ENCODE data around the gene PRKCI.

PRKCI gene

DNA sequence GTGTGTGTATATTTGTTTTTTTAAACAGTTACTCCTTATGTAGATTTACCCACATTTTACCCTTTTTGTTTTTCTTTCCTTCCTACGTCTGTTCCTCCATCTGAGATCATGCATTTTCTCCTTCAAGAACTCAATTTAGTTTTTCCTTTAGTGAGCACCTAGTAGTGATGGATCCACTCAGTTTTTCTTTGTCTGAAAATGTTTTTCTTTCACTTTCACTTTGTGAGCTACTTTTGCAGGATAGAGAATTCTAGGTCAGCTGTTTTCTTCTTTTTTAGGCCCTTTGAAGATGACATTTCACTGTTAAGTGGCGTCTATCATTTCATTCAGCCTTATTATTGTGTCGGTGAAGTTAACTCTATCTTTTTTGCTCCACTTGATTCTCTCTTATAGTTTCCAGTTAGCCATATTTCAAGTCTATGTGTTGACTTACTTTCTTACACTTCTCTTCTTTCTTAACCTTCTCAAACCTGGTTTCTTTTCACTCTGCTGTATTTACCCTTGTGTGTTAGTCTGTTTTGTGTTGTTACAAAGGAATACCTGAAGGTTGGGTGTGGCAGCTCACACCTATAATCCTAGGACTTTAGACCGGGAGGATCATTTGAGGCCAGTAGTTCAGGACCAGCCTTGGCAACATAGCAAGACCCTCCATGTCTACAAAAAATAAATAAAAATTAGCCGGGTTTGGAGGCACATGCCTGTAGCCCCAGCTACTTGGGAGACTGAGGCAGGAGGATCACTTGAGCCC, 55.8 kb downstream of the PRKCI start:
- H3K36me3 ChIP-seq (replicated peaks): peaks cover 34% of the 10 kb centered on the region
- in situ Hi-C loops (cut with MboI; ENCODE audit: low sequenced_read_pairs): no loop called here
- DNase-seq (ENCODE audit: low spot score in 2 of 2): no peak

DNA sequence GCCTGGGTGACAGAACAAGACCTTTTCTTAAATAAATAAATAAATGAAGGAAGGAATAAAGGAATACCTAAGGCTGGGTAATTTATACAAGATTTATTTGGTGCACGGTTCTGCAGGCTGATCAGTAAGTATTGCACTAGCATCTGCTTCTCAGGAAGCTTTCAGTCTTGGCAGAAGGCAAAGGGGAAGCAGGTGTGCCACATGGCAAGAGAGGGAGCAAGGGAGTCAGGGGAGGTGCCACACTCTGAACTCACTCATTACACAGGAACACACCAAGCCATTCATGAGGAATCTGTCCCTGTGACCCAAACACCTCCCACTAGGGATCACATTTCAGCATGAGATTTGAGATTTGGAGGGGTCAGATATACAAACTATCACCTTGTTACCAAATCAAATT, 56.4 kb downstream of the PRKCI start:
- Histone ChIP-seq H3K27me3 (ENCODE audit: low read depth) (no peaks in the 10 kb centered on the region), H3K9me3 (no peaks in the 10 kb centered on the region), H3K36me3 (replicated peaks) (peaks cover 30% of the 10 kb centered on the region), H3K4me3 (no peak overlapping the region), H3K4me1 (no peaks in the 10 kb centered on the region)
- in situ Hi-C loops (cut with MboI; ENCODE audit: low sequenced_read_pairs): no loop called here
- DNase-seq (ENCODE audit: low spot score in 2 of 2): no peak

More for the DNA sequence above, 55.8 kb downstream of the PRKCI start:
- H3K27me3 ChIP-seq (ENCODE audit: low read depth): no peaks in the 10 kb centered on the region
- H3K4me1 ChIP-seq: no peaks in the 10 kb centered on the region
- H3K4me3 ChIP-seq: no peak overlapping the region
- no peaks in the 10 kb centered on the region for H3K9me3 ChIP-seq

DNA sequence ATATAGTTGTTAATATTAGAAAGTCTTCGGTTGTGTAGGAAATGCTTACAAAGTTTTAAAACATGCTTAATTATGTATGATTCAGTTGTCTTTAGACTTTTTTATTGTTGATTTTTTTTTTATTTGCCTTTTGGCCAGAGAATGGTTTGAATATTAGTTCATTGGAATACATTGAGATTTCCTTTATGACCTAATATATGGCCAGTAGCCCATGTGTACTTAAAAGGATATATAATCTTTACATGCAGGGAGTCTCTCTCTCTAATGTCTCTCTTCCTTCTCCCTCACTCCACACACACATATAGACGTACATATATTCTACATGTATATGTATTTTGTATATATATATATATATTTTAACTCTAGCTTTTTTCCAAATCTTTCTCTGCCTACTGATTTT, 68.0 kb downstream of the PRKCI start:
- peaks cover 6% of the 10 kb centered on the region for H3K36me3 ChIP-seq (replicated peaks)
- H3K4me3 ChIP-seq: no peak overlapping the region
- no peaks in the 10 kb centered on the region for H3K9me3 ChIP-seq
- no peaks in the 10 kb centered on the region for H3K4me1 ChIP-seq
- DNase-seq (ENCODE audit: low spot score in 2 of 2): no peak
- H3K27me3 ChIP-seq (ENCODE audit: low read depth): no peaks in the 10 kb centered on the region
- in situ Hi-C loops (cut with MboI; ENCODE audit: low sequenced_read_pairs): no loop called here

DNA sequence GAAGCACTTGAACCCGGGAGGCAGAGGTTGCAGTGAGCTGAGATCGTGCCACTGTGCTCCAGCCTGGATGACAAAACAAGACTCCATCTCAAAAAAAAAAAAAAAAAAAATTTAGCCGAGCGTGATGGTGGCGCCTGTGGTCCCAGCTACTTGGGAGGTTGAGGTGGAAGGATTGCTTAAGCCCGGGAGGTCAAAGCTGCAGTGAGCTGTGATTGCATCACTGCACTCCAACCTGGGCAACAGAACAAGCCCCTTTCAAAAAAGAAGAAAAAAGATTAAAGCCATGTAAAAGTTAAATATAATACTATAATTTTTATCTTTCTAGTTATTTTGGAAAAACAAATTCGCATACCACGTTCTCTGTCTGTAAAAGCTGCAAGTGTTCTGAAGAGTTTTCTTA, 73.4 kb downstream of the PRKCI start:
- DNase-seq (ENCODE audit: low spot score in 2 of 2): no peak
- Histone ChIP-seq H3K9me3 (no peaks in the 10 kb centered on the region), H3K4me3 (no peak overlapping the region), H3K4me1 (peaks cover 6% of the 10 kb centered on the region), H3K27me3 (ENCODE audit: low read depth) (no peaks in the 10 kb centered on the region), H3K36me3 (replicated peaks) (peaks cover 15% of the 10 kb centered on the region)
- in situ Hi-C loops (cut with MboI; ENCODE audit: low sequenced_read_pairs): no loop called here

DNA sequence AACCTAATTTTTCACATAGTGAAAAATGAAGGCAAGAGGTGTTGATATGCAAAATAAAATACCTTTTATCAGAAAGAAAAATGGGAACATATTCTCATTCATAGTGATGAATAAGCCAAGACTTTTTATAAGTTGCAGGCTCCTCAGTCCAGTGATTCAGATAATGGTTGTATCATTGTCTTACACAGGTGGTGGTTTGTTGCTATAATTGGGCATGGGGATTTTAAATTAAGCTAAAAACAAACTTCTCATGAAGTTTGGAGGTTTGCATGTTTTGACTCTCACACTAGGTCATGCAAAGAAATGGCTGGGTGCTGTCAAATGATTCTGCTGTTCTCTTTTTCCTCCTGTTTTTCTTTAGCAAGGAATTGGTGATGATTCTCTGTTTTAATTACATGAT, 74.5 kb downstream of the PRKCI start:
- Histone ChIP-seq H3K9me3 (no peaks in the 10 kb centered on the region), H3K4me3 (no peak overlapping the region), H3K4me1 (peaks cover 12% of the 10 kb centered on the region), H3K36me3 (replicated peaks) (peaks cover 21% of the 10 kb centered on the region), H3K27me3 (ENCODE audit: low read depth) (no peaks in the 10 kb centered on the region)
- in situ Hi-C loops (cut with MboI; ENCODE audit: low sequenced_read_pairs): no loop called here
- no peak for DNase-seq (ENCODE audit: low spot score in 2 of 2)

DNA sequence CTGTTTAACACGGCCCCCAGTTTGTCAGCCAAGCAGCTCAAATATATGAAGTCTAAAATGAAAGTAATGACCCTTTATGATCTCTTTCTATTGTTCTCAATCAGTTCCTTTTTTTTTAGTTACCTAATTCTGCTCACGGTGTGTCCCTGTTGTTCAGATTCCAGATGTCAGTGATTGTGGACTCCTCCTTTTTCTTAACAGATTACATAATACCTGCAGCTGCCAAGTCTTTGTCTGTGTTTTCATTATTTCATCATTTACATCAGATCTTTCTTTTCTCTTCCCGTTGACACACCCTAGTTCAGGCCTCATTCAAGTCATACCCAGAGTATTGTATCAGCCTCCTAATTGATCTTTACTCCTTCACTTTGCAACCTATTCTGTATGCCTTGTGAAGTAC, 79.2 kb downstream of the PRKCI start:
- peaks cover 26% of the 10 kb centered on the region for H3K36me3 ChIP-seq (replicated peaks)
- DNase-seq (ENCODE audit: low spot score in 2 of 2): no peak
- in situ Hi-C loops (cut with MboI; ENCODE audit: low sequenced_read_pairs): loop anchor here (25.0 kb wide), 1 partner anchor 511 kb away; no protein-coding TSS in a partner anchor
- no peaks in the 10 kb centered on the region for H3K9me3 ChIP-seq
- no peaks in the 10 kb centered on the region for H3K27me3 ChIP-seq (ENCODE audit: low read depth)
- peaks cover 13% of the 10 kb centered on the region for H3K4me1 ChIP-seq
- H3K4me3 ChIP-seq: no peak overlapping the region

DNA sequence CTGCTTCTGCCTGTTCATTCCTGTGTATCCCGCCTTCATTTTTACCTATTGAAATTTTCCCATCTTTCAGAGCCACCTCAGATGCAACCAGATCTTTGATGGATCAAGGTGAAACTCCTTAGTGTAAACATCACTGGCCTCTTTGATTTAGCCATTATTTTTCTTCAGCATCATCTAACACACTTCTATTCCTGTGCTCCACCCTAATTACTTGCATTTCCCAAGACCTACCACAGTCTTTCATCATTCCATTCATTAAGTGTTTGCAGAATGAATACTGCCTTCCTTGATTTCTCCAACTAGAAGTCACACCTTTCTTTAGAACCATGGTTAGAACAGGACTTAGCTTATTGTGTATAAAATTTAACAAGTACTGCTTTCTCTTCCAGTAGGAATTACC, 79.8 kb downstream of the PRKCI start:
- in situ Hi-C loops (cut with MboI; ENCODE audit: low sequenced_read_pairs): loop anchor here (25.0 kb wide), 1 partner anchor 510 kb away; no protein-coding TSS in a partner anchor
- Histone ChIP-seq H3K4me3 (no peak overlapping the region), H3K9me3 (no peaks in the 10 kb centered on the region), H3K27me3 (ENCODE audit: low read depth) (no peaks in the 10 kb centered on the region), H3K4me1 (peaks cover 9% of the 10 kb centered on the region), H3K36me3 (replicated peaks) (peaks cover 23% of the 10 kb centered on the region)
- DNase-seq (ENCODE audit: low spot score in 2 of 2): no peak

DNA sequence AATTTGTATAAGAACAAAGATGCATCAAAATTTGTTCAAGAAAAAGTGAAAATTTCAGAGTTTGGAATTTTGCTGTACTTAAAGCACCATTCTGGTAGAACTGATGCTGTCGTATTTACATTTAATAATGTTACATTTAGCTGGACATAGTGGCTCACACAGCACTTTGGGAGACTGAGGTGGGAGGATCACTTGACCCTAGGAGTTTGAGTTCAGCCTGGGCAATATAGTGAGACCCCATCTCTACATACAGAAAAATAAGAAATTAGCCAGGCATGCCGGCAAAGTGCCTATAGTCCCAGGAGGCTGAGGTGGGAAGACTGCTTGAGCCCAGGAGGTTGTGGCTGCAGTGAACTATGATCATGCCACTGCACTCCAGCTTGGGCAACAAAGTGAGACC, 83.8 kb downstream of the PRKCI start:
- Histone ChIP-seq H3K27me3 (ENCODE audit: low read depth) (no peaks in the 10 kb centered on the region), H3K4me3 (no peak overlapping the region), H3K36me3 (replicated peaks) (peaks cover 9% of the 10 kb centered on the region), H3K4me1 (peaks cover 15% of the 10 kb centered on the region), H3K9me3 (no peaks in the 10 kb centered on the region)
- in situ Hi-C loops (cut with MboI; ENCODE audit: low sequenced_read_pairs): loop anchor here (25.0 kb wide), 1 partner anchor 506 kb away; no protein-coding TSS in a partner anchor
- DNase-seq (ENCODE audit: low spot score in 2 of 2): no peak

DNA sequence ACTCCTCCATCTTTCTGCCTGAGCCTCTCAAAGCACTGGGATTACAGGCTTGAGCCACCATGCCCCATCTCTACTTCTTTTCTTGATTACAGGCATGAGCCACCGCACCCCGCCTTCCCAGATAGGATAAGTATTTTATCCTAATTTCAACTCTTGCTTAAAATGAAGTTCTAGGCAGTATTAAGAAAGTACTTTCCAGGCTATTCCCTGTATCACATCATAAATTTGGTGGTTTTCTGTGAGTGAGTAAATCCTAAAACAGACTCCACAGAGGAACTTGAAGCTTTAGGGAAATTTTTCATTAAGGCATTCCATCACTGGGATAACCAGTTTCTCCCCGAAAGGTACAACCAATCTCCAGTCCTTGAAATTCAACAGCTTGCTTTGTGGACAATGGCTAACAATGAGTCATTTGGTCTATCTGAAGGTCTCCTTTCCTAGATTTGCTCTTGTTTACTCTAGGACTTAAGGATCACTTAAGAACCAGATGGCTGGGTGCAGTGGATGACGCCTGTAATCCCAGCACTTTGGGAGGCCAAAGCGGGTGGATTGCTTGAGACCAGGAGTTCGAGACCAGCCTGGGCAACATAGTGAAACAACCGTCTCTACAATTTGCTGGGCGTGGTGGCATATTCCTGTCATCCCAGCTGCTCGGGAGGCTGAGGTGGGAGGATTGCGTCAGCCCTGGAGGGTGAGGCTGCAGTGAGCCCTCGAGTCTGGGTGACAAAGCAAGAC, 85.6 kb downstream of the PRKCI start:
- peaks cover 9% of the 10 kb centered on the region for H3K4me1 ChIP-seq
- no peaks in the 10 kb centered on the region for H3K27me3 ChIP-seq (ENCODE audit: low read depth)
- no peak overlapping the region for H3K4me3 ChIP-seq
- H3K36me3 ChIP-seq (replicated peaks): no peaks in the 10 kb centered on the region
- no peaks in the 10 kb centered on the region for H3K9me3 ChIP-seq
- peak; percentile 48 to 50 for DNase-seq (ENCODE audit: low spot score in 2 of 2)
- in situ Hi-C loops (cut with MboI; ENCODE audit: low sequenced_read_pairs): loop anchor here (25.0 kb wide), 1 partner anchor 504 kb away; no protein-coding TSS in a partner anchor

DNA sequence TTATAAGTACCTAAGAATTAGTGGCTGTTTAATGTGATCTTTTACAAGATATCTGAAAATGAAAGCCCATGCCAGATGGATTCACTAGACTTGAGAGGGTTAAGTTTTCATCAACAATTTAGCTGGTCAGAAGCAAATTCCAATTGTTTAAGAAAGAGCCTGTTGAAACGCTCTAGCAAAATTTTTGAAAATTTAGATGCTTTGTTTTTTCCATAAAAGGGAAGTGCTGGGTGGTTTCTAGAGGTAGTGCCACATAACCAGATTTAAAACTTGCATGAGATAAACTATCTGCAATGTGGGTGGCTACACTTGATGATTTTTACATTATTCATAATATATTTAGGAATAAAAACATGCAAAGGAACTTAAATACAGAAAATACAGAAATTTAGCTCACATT, 86.8 kb downstream of the PRKCI start:
- no peak for DNase-seq (ENCODE audit: low spot score in 2 of 2)
- Histone ChIP-seq H3K36me3 (replicated peaks) (no peaks in the 10 kb centered on the region), H3K4me3 (no peak overlapping the region), H3K27me3 (ENCODE audit: low read depth) (no peaks in the 10 kb centered on the region), H3K9me3 (no peaks in the 10 kb centered on the region), H3K4me1 (peaks cover 9% of the 10 kb centered on the region)
- in situ Hi-C loops (cut with MboI; ENCODE audit: low sequenced_read_pairs): loop anchor here (25.0 kb wide), 1 partner anchor 503 kb away; no protein-coding TSS in a partner anchor

DNA sequence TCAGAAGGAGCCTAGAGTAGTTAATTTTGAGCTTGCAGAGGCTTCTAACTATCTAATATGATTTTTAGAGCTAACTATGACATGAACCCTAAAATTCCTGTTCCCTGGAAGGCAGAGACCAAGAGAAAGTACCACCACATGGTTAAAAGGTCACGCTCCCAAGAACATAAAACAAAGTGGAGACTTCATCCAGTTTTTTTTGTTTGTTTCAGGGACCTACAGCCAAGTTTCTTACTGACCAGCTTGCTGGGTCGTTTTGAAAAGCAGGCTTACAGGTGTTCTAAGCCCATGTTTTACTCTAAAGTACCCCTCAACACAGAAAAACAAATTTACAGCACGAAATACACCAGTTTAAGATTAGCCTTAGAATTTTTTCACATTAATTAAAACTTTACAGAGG, 95.7 kb downstream of the PRKCI start:
- in situ Hi-C loops (cut with MboI; ENCODE audit: low sequenced_read_pairs): loop anchor here (25.0 kb wide), 1 partner anchor 494 kb away; no protein-coding TSS in a partner anchor

DNA sequence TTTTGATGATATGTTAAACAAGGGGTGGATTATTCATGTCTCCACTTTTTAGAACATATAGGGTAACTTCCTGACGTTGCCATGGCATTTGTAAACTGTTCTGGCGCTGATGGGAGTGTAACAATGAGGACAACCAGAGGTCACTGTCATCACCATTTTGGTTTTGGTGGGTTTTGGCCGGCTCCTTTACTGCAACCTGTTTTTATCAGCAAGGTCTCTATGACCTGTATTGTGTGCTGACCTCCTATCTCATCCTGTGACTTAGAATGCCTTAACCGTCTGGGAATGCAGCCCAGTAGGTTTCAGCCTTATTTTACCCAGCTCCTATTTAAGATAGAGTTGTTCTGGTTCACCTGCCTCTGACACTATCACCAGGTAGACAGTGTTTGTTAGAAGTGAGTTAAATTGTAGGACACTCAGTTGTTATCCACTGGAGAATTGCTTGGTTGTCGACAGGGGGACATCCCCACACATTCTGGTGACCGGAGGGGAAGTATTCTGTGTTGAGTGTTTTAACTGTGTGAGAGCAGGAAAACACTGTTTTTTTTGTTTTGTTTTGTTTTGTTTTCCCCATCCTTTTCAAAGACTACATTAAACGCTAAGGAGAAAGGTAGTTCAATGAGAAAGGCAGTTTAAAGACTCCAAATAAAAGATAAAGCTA, 98.4 kb downstream of the PRKCI start:
- in situ Hi-C loops (cut with MboI; ENCODE audit: low sequenced_read_pairs): loop anchor here (25.0 kb wide), 1 partner anchor 492 kb away; no protein-coding TSS in a partner anchor
- no peak for DNase-seq (ENCODE audit: low spot score in 2 of 2)

More for the DNA sequence above, 95.7 kb downstream of the PRKCI start:
- no peaks in the 10 kb centered on the region for H3K36me3 ChIP-seq (replicated peaks)
- H3K9me3 ChIP-seq: no peaks in the 10 kb centered on the region
- DNase-seq (ENCODE audit: low spot score in 2 of 2): no peak
- no peak overlapping the region for H3K4me3 ChIP-seq
- H3K4me1 ChIP-seq: no peaks in the 10 kb centered on the region
- no peaks in the 10 kb centered on the region for H3K27me3 ChIP-seq (ENCODE audit: low read depth)

DNA sequence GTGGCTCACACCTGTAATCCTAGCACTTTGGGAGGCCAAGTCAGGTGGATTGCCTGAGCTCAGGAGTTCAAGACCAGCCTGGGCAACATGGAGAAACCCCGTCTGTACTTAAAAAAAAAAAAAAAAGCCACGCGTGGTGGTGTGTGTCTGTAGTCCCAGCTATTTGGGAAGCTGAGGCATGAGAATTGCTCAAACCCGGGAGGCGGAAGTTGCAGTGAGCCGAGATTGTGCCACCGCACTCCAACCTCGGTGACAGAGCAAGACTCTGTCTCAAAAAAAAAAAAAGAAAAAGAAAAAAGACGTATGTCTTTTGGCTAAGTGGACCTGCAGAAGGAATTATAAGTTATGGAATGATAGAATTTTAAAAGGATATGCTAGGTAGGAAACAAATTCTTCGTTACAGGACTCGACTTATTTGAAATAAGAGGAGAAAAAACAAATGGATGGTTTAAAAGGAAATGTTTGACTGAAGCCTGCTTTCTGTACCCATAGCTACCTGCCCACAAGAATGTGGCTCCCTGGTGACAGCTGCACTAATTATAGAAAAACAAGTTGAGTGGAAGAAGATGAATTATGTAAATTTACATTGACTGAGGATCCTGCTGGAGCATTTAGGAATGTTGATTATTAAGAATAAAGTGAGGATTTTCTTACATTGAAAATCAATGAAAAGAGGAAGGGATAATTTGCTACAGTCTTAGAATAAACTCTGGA, 99.3 kb downstream of the PRKCI start:
- H3K4me1 ChIP-seq: no peaks in the 10 kb centered on the region
- no peaks in the 10 kb centered on the region for H3K27me3 ChIP-seq (ENCODE audit: low read depth)
- no peak overlapping the region for H3K4me3 ChIP-seq
- H3K9me3 ChIP-seq: no peaks in the 10 kb centered on the region; the same call in 1 of the 2 replicates
- no peaks in the 10 kb centered on the region for H3K36me3 ChIP-seq (replicated peaks)
- no peak for DNase-seq (ENCODE audit: low spot score in 2 of 2)
- in situ Hi-C loops (cut with MboI; ENCODE audit: low sequenced_read_pairs): loop anchor here (25.0 kb wide), 1 partner anchor 491 kb away; no protein-coding TSS in a partner anchor

More for the DNA sequence above, 98.4 kb downstream of the PRKCI start:
- no peaks in the 10 kb centered on the region; the same call in 1 of the 2 replicates for H3K9me3 ChIP-seq
- no peak overlapping the region for H3K4me3 ChIP-seq
- no peaks in the 10 kb centered on the region for H3K27me3 ChIP-seq (ENCODE audit: low read depth)
- no peaks in the 10 kb centered on the region for H3K36me3 ChIP-seq (replicated peaks)
- no peaks in the 10 kb centered on the region for H3K4me1 ChIP-seq
